Thyroid gland (tissue), 4 donors: ENCODE data around the gene SETD2. TPM values are rescaled to one million over a fixed set of nuclear protein-coding genes. Genes with fewer than 3 reads are reported as not detected.

Experiments used
- DNase-seq, 2 donors: peaks; one replicate each; pipeline ENCODE4 v3.0.0-alpha.2; 2019
- H3K27ac ChIP-seq, 3 donors: fragments of 200-600 bp; sonication (generic); 1 replicate in 2 of 3; 2 replicates in 1 of 3; pipeline ENCODE4 v1.5.1; 2016 to 2019; ENCODE audit warnings: mild to moderate bottlenecking in 1 of 3, moderate library complexity in 1 of 3
- H3K27me3 ChIP-seq: fragments of 200-600 bp; sonication (generic); one replicate; pipeline ENCODE4 v1.5.1; 2019
- H3K36me3 ChIP-seq, 2 donors: fragments of 200-600 bp; sonication (generic); one replicate each; pipeline ENCODE4 v1.5.1; 2016 to 2019
- H3K4me1 ChIP-seq, 2 donors: fragments of 200-600 bp; sonication (generic); one replicate each; pipeline ENCODE4 v1.5.1; 2017 to 2019
- H3K4me3 ChIP-seq, 3 donors: fragments of 200-600 bp; sonication (generic); replicated peaks in 1 of 3; 1 replicate in 2 of 3; 2 replicates in 1 of 3; pipeline ENCODE4 v1.5.1; 2016; ENCODE audit warnings: mild to moderate bottlenecking in 1 of 3
- H3K9me3 ChIP-seq: fragments of 200-600 bp; sonication (generic); one replicate; pipeline ENCODE4 v1.5.1; 2017
- CTCF ChIP-seq, 6 experiments: fragments of 200-600 bp in 3 of 6; fragments of 450-650 bp in 3 of 6; sonication (generic) in 3 of 6; IDR thresholded peaks; one replicate each; pipeline ENCODE4 v1.5.1; 2016 to 2019; ENCODE audit warnings: antibody characterized with exemption in 6 of 6, mild to moderate bottlenecking in 2 of 6, inconsistent platforms in 1 of 6, moderate library complexity in 1 of 6
- POLR2A ChIP-seq, 2 donors: fragments of 450-650 bp; IDR thresholded peaks; one replicate each; pipeline ENCODE4 v1.6.1; 2017; ENCODE audit warnings: antibody characterized with exemption in 2 of 2, mild to moderate bottlenecking in 2 of 2, moderate library complexity in 1 of 2
- WGBS, 2 donors: methylation state at CpG; one replicate each; pipeline ENCODE4 v1.1.5; 2017; 5-methylcytosine and 5-hydroxymethylcytosine counted together
- intact Hi-C: fragments of 100-400 bp; cut with DNase I; formaldehyde crosslinking; loops from one replicate; pipeline ENCODE4 v1.15.1; 2023
- total RNA-seq, 4 donors: library from RNA; depleted of rRNA; stranded (reverse); fragments of >200 nt; gene quantifications; one replicate each; pipeline ENCODE4 v1.2.3, GENCODE V29; 2016

Gene SETD2
- total RNA-seq, 4 donors from 2014 or later, result 74.3 to 128 (median 85.5) TPM

GRCh38 chr3:47098910-47099309 is 65.0 kb downstream of the SETD2 start:
- no peak for DNase-seq
- H3K4me1 ChIP-seq, result peaks cover 0 to 13% of the 10 kb centered on the region in 2 donors
- TF ChIP-seq POLR2A (IDR thresholded peaks at IDR 0.05) (no peak), CTCF (IDR thresholded peaks at IDR 0.05) (no peak)
- 80 to 83% methylated on average over 2 of the region's 2 CpGs for WGBS, 2 donors
- H3K9me3 ChIP-seq, result no peaks in the 10 kb centered on the region
- H3K27ac ChIP-seq, result no peak overlapping the region
- H3K4me3 ChIP-seq, result no peak overlapping the region
- intact Hi-C loops, result no loop called here
- H3K36me3 ChIP-seq, result peaks cover 6 to 29% of the 10 kb centered on the region in 2 donors
- no peaks in the 10 kb centered on the region for H3K27me3 ChIP-seq

- Histone ChIP-seq H3K9me3 (no peaks in the 10 kb centered on the region), H3K27me3 (no peaks in the 10 kb centered on the region), H3K4me1 (peaks cover 0 to 13% of the 10 kb centered on the region in 2 donors), H3K36me3 (peaks cover 0 to 30% of the 10 kb centered on the region in 2 donors), H3K27ac (no peak overlapping the region), H3K4me3 (no peak overlapping the region)
- TF ChIP-seq POLR2A (IDR thresholded peaks at IDR 0.05) (no peak), CTCF (IDR thresholded peaks at IDR 0.05) (no peak)
- intact Hi-C loops, result no loop called here
- no peak for DNase-seq
- WGBS, 2 donors, result 92 to 93% methylated on average over 5 of the region's 5 CpGs
Measured at GRCh38 chr3:47097864-47098263, 66.0 kb downstream of the SETD2 start.

- Histone ChIP-seq H3K9me3 (no peaks in the 10 kb centered on the region), H3K4me3 (no peak overlapping the region), H3K36me3 (peaks cover 0 to 25% of the 10 kb centered on the region in 2 donors), H3K27ac (no peak overlapping the region), H3K27me3 (no peaks in the 10 kb centered on the region), H3K4me1 (peaks cover 0 to 13% of the 10 kb centered on the region in 2 donors)
- intact Hi-C loops, result no loop called here
- TF ChIP-seq POLR2A (IDR thresholded peaks at IDR 0.05) (no peak), CTCF (IDR thresholded peaks at IDR 0.05) (no peak)
- DNase-seq, result no peak
- 59 to 81% methylated on average over 1 of the region's 1 CpG for WGBS, 2 donors
Measured at GRCh38 chr3:47096959-47097358, 67.0 kb downstream of the SETD2 start.

- Histone ChIP-seq H3K4me3 (no peak overlapping the region), H3K36me3 (peaks cover 5 to 22% of the 10 kb centered on the region in 2 donors), H3K4me1 (peaks cover 0 to 2% of the 10 kb centered on the region in 2 donors), H3K9me3 (no peaks in the 10 kb centered on the region), H3K27me3 (no peaks in the 10 kb centered on the region), H3K27ac (no peak overlapping the region)
- TF ChIP-seq POLR2A (IDR thresholded peaks at IDR 0.05) (no peak), CTCF (IDR thresholded peaks at IDR 0.05) (no peak)
- no peak for DNase-seq
- 95 to 96% methylated on average over 3 of the region's 3 CpGs for WGBS, 2 donors
- intact Hi-C loops, result no loop called here
Measured at GRCh38 chr3:47092090-47092489, 71.8 kb downstream of the SETD2 start.

GRCh38 chr3:47089630-47090029 is 74.3 kb downstream of the SETD2 start:
- Histone ChIP-seq H3K27ac (no peak overlapping the region), H3K9me3 (no peaks in the 10 kb centered on the region), H3K36me3 (peaks cover 5 to 12% of the 10 kb centered on the region in 2 donors), H3K27me3 (no peaks in the 10 kb centered on the region), H3K4me1 (no peaks in the 10 kb centered on the region), H3K4me3 (no peak overlapping the region)
- DNase-seq, result no peak
- TF ChIP-seq POLR2A (IDR thresholded peaks at IDR 0.05), result no peak
- TF ChIP-seq CTCF (IDR thresholded peaks at IDR 0.05), result no peak
- intact Hi-C loops, result no loop called here
- 95% methylated on average over 2 of the region's 2 CpGs for WGBS, 2 donors
